Raji (cell line): ENCODE results near the gene USP49.
A peak's percentile ranks its signal among the peaks of the same experiment; 100 is the strongest.

Source experiments
- POLR2A ChIP-seq: IDR thresholded peaks from 2 replicates; pipeline ENCODE4 v1.6.1; 2011; ENCODE audit warnings: low read depth, low read length, control low read depth; ENCODE audit not compliant: insufficient read depth

USP49 gene

DNA sequence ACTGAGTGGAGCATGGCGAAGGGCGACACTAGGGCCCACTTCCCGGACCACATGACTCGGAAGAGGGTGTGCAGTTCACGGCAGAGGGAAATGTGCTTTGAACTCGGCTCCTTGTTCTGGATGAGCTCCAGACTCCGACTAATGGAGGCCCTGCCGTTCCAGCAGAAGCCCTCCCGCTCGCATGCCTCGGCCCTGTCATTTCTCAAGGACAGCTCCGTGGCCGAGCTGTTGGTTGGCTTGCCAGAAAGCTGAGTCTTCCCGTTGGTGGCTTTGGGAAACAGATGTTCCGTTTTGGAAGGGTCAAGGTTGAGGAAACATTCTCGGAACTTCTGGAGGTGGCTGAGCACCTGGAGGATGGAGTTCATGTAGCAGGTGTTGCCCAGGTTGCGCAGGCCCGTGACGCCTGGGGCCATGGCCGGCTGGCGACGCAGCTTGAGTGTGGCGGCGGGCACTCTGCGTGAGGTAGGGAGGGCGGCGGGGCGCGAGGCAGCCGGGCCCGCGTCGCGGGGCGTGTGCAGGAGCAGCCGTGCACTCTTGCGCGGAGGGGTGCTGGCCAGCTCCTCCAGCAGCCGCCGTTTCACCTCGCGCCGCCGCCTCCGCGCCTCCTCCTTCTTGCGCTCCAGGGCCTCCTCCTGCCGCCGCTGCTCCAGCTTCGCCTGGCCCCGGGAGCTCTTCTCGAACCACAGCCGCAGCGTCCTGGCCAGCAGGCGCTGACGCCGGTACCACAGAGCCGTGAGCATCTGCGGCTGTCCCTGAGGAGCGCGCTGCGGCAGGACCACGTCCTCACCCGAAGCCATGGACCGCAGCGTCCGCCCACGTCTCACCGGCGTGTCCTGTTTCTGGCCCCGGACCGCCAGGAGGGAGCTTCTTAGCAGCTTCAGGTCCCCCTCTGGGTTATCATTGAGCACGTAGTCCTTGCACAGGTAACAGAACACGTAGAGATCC lies 89.1 kb downstream of the USP49 start:
- TF ChIP-seq POLR2A = no peak

DNA sequence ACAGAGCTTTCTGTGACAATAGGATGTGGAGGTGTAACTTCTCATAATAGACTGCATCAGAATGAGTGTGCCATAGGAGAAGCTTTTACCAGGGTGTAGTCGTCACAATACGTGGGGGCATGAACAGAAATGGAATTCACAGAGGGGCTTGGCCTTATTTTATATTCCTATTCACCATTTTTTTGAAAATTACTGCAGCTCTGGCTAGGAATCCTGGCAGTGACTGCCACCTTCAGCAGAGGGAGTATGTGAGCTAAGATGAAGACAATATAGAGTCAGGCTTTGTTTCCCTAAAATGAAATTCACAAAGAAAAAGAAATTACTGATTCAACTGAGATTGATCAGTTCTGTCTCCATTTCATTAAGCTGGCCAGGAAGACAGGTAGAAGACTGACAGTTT lies 93.8 kb downstream of the USP49 start:
- TF ChIP-seq POLR2A = no peak

DNA sequence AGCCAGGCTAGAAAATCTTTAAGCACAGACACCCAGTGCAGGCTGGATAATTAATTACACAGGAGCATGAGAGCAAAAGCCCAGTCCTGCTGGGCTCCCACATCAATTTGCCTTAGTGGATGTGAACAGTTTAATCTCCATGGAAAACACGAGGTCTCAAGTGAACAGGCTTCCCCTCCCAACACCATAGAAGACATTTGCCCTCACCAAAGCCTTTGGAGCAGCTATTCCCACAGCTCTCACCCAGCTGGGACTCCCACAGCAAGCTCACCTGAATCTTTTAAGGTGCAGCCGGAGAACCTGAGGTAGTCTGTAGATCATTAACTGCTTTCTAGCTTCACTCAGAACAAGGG lies 95.6 kb downstream of the USP49 start:
- TF ChIP-seq POLR2A = no peak

DNA sequence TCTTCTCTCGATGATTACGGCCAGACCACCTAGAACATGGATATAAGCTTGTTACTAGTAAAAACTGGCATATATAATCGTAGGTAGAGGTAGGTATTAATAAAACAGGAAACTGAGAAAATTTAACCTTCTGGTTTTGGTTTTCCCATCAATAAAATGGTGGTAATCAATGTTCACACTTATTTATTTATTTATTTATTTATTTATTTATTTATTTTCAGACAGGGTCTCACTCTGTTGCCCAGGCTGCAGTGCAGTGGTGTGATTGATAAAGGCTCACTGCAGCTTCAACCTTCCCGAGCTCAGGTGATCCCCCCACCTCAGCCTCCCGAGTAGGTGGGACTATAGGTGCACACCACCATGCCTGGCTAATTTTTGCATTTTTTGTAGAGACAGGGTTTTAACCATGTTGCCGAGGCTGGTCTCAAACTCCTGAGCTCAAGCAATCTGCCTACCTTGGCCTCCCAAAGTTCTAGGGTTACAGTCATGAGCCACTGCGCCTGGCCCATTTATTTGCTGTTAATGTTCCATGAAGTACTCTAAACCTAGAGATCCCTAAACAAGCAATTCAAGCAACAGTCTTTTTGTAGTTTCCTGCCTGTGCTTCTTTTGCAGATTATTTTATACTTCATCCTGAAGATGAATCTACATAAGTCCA lies 96.1 kb downstream of the USP49 start:
- no peak for TF ChIP-seq POLR2A

DNA sequence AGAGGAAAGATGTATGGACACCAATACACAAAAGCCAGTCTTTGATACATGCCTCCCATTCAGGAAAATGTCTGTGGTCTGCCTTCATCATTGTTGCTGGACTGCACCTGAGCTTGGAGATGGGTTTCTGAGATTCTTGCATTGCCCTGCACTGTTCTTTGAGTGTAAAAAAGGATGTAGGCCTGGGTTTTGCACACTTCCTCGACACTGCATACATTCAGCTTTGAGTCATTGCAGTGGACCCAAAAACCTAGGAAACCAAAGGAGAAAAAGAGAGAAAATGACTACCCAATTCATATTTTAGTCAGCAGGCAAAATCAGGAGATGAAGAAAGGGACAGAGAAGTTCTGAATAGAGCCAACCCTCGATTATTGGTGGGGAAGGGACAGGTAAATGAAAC lies 98.7 kb downstream of the USP49 start:
- no peak for TF ChIP-seq POLR2A

DNA sequence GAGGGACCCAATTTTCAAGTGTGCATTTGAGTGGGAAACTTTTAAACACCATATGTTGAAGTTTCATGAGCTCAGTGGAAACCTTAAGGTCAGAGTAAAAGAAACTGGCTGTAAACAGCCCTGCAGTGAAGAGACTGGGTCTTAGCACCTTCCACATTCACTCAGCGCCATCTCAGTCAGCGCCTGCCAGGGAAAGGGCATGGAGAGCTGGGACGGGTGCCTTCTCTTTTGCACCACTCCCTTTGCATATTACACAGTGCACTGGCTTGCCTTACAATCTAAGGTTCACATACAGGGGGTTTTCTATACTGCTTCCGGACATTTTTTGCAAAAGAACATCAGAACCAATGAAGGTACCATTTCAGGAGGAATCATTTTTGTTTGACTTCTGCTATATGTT lies 103.2 kb downstream of the USP49 start:
- no peak for TF ChIP-seq POLR2A

DNA sequence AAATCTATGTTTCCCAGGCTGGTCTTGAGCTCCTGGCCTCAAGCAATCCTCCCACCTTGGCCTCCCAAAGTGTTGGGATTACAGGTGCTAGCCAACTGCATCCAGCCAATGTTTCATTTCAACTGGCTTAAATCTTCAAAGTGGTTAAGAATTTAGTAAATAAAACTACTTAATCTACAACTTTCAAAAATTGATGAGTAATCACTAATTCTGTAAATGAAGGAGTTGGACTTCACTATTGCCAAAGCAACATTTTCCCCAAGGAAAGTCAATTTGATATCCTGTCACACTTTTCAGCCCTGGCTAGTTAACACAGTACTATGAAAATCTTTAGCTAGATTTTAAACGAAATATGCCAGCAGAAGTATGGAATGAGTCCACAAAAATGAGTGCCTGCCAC lies 103.9 kb downstream of the USP49 start:
- no peak for TF ChIP-seq POLR2A

DNA sequence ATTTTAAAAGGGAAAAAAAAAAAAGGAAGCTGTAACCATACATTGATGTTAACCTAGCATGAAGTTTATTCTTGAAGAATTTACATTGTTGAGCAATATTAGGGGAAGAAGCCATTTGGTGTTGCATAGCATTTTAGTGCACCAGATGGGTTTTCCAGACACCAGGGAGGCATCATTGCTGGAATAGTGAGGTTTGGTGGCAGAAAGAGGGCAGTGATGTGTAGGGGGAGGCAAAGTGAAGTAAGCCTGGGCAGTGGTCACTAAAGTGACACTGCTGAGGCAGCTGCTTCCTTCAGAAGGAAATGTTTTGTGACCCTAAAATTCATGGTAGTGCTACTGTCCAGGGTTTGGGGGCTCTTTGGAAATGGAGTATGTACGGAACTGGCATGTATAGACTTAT lies 105.1 kb downstream of the USP49 start:
- TF ChIP-seq POLR2A = no peak

DNA sequence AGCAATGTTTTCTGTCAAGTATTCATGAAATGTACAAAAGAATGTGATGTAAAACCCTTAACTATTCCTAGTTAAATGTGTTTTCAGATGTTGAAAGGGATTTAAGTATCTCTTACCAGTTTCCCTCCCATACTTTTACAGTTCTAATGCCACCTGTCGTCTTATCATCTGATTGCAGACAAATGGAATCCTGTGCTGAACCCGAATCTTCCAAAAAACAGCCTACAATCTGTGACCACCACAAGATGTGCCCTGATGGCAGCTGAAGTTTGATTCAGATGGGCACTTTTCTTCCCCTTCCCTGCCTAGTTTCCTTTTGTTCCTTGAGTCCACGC lies 105.8 kb downstream of the USP49 start:
- no peak for TF ChIP-seq POLR2A

DNA sequence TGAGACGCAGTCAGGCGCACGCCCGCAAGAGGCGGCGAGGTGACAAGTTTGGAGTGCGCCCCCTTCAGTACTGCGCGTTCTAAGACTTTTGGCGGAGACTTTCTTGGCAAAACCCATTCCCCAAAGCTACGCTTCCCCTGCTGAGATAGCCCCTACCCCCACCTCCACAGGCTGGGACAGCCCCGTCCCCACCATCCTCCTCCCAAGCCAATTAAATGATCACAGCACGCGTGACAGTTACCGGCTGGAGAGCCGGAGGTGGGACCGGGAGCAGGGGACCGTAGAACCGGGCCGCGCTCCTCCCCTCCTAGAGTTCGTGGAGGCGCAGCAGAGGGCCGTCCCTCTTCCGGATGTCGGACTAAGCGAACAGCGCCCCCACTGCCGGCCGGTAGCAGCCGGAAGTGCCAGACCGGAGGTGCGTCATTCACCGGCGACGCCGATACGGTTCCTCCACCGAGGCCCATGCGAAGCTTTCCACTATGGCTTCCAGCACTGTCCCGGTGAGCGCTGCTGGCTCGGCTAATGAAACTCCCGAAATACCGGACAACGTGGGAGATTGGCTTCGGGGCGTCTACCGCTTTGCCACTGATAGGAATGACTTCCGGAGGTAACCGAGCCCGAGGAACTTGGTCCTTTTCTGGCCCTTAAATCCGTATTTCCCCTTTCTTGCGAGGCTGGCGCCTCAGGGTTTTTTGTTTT lies 107.8 kb downstream of the USP49 start, which contains the start of gene TOMM6:
TOMM6 (plus strand) TSS at position 476 of the 699 bp plus-strand sequence; CDS start at position 480, 4 bp downstream.
- peak; percentile 93 for TF ChIP-seq POLR2A

DNA sequence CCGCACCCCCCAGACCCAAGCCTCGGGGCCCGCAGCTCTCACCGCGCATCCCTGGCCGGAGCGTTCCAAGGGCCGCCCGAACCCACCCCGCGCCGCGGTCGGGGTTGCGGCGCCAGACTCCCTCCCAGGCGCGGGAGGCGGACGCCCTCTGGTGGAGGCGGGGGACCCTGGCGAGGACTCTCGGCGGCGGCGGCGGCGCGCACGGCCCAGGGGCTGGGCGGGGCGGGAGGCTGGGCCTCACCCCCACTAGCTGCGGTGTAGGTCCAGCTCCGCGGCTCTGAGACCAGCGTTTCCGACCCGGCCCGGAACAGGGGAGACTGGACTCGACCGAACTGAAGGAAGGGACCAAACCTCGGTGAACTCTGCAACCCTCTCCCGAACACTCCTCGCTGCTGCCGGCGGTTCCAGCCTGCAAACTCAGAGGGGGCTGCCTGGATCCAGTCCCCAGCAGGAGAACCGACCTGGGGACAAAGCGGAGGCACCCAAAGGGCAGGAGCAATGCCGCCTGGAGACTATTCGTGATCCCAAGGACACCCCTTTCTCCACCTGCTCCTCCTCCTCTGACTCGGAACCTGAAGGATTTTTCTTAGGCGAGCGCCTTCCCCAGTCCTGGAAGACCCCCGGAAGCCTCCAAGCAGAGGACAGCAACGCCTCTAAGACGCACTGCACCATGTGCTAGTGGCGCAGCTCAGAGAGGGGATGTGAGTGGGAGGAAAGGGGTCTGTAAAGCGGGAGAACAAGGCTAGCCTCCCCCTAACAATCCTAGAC lies 108.5 kb downstream of the USP49 start:
- TF ChIP-seq POLR2A = no peak

DNA sequence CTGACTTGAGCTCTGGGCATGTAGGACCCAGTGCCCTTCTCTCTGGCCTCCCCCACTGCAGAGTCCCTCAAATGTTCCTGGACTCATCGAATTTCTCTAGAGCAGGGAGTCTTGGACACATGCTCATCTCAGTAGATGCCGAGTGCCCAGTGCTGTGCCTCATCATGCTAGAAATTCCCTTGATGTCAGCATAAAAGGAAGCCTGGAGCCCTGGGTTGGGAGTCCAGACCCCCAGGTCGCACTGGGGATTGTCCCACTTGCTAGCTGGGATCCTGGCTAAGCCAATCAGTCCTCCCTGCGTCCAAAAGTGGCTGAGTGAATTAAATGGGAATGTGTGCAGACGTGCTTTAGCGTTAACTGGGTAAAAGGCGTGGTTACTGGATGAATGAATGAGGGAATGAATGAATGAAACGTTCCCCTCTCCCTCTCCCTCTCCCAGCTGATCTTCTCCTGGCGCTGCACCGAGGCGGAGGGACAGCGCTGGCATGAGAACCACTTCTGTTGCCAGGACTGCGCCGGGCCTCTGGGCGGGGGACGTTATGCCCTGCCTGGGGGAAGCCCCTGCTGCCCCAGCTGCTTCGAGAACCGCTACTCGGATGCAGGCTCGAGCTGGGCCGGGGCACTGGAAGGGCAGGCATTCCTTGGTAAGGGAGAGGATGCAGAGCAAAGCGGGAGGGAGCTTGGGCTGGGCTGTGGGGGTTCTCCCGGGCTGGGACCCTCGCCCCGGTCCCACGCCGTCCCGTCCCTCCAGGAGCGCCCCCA lies 109.3 kb downstream of the USP49 start:
- TF ChIP-seq POLR2A = no peak

DNA sequence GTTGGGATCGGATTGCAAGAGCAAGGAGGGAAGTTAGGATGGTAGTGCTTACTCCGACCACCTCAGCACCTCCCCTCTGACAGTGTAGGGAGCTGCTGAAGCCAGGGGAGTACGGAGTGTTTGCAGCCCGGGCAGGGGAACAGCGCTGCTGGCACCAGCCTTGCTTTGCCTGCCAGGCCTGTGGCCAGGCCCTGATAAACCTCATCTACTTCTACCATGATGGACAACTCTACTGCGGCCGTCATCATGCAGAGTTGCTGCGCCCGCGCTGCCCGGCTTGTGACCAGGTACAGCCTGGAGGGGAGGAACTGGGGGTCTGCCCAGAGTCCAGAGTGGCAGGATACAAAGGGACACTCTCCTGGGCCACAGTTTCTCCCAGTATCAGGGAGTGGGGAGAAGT lies 109.9 kb downstream of the USP49 start:
- TF ChIP-seq POLR2A = no peak

DNA sequence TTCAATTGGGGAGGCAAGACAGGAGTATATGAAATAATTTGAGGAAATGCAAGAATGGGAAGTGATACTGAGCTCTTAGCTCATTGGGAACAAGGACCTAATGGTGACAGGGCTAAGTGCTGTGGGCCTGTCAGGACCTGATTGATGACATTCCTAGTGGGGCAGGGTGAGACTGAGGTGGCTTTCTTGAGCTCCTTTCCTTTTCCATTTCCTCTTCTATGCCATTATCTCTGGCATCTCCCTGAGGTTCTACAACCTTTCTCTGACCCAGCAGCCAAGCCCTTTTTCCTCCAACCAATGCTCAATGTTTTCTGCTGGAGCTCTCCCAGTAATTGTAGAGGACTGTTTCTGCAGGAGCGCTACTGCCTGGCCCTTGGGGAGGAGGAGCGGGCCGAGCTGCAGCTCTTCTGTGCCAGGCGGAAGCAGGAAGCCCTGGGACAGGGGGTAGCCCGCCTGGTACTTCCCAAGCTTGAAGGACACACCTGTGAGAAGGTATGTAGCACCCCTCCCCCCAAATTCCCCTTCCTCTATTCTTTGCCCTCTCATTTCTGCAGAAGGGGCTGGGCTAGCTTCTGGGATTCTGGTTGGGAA lies 110.5 kb downstream of the USP49 start:
- TF ChIP-seq POLR2A = no peak

DNA sequence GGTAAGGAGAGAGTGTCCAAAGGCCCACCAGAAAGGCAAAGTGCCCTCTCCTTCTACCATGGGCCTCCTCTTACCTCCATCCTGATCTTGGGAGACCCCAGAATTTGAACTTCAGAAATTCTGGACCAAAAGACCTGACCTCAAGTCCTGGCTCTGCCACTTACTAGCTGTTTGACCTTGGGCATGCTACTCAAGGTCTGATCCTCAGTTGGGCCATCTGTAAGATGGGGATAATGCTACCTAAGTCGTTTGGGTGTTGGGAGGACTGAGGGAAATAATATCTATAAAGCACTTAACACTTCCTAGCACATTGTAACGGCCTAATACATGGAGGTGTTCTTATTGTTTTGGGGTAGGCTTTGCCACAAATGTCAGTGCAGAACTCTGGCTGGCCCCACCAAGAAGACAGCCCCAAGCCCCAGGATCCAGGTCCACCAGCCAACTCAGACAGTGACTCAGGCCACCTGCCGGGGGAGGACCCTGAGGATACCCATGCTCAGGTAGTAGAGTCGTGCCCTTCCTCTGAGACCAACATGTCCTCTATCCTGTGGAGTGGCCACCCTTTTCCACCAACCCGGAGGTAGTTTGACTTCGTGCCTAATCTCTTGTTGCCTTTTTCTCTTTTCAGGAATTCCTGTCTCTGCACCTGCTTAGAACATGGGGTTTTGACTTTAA lies 111.9 kb downstream of the USP49 start:
- TF ChIP-seq POLR2A = no peak
